Right atrium auricular region (tissue), 2 donors: ENCODE measurements around the gene VAPA. TPM values are rescaled to one million over a fixed set of nuclear protein-coding genes. Genes with fewer than 3 reads are reported as not detected.
A peak's percentile ranks its signal among the peaks of the same experiment; 100 is the strongest.

Experiments used
- DNase-seq: peaks from one replicate; pipeline ENCODE4 v3.0.0-alpha.2; 2019; ENCODE audit warnings: low spot score
- H3K27ac ChIP-seq, 2 donors: fragments of 200-600 bp; sonication (generic); 1 replicate in 1 of 2; 2 replicates in 1 of 2; pipeline ENCODE4 v1.5.1; 2016 to 2019
- H3K27me3 ChIP-seq, 2 donors: fragments of 200-600 bp; sonication (generic); one replicate each; pipeline versions ENCODE4 v1.5.1 to v1.6.0; 2017 to 2019
- H3K36me3 ChIP-seq: fragments of 200-600 bp; sonication (generic); one replicate; pipeline ENCODE4 v1.5.1; 2016
- H3K4me1 ChIP-seq, 2 donors: fragments of 200-600 bp; sonication (generic); one replicate each; pipeline versions ENCODE4 v1.5.1 to v1.6.0; 2017 to 2019
- H3K4me3 ChIP-seq, 2 donors: fragments of 200-600 bp; sonication (generic); 1 replicate in 1 of 2; 2 replicates in 1 of 2; pipeline ENCODE4 v1.5.1; 2017 to 2019; ENCODE audit warnings: mild to moderate bottlenecking in 1 of 2, moderate library complexity in 1 of 2
- H3K9me3 ChIP-seq, 2 donors: fragments of 200-600 bp; sonication (generic); one replicate each; pipeline ENCODE4 v1.5.1; 2019
- CTCF ChIP-seq, 2 donors: fragments of 200-600 bp; sonication (generic); IDR thresholded peaks; one replicate each; pipeline ENCODE4 v1.5.1; 2019; ENCODE audit warnings: antibody characterized with exemption in 2 of 2
- total RNA-seq, 2 donors: library from RNA; depleted of rRNA; stranded (reverse); fragments of >200 nt; gene quantifications; one replicate each; pipeline ENCODE4 v1.1.0, GENCODE V29; 2016

The VAPA gene
- total RNA-seq, 2 donors from 2014 or later, result 213 to 227 TPM

GRCh38 chr18:9916808-9917207 is 3.0 kb downstream of the VAPA start:
- H3K4me3 ChIP-seq, result no peak overlapping the region
- DNase-seq, result no peak

GRCh38 chr18:9918016-9918680 is 4.3 kb downstream of the VAPA start:
- H3K4me1 ChIP-seq, result peaks cover 0 to 74% of the 10 kb centered on the region in 2 donors
- no peaks in the 10 kb centered on the region for H3K9me3 ChIP-seq
- peak overlapping the region; percentile 23 to 29 for H3K27ac ChIP-seq
- H3K4me3 ChIP-seq, result no peak overlapping the region
- DNase-seq, result no peak
- TF ChIP-seq CTCF (IDR thresholded peaks at IDR 0.05), result no peak
- H3K27me3 ChIP-seq, result no peaks in the 10 kb centered on the region
- H3K36me3 ChIP-seq, result no peaks in the 10 kb centered on the region

More at GRCh38 chr18:9916808-9917207, 3.0 kb downstream of the VAPA start:
- H3K36me3 ChIP-seq, result no peaks in the 10 kb centered on the region
- H3K4me1 ChIP-seq, result peaks cover 0 to 66% of the 10 kb centered on the region in 2 donors
- no peaks in the 10 kb centered on the region for H3K9me3 ChIP-seq
- H3K27ac ChIP-seq, result peak overlapping the region in 1 of 2 donors; percentile 100
- TF ChIP-seq CTCF (IDR thresholded peaks at IDR 0.05), result no peak
- no peaks in the 10 kb centered on the region for H3K27me3 ChIP-seq

GRCh38 chr18:9919564-9920232 is 5.9 kb downstream of the VAPA start:
- H3K4me1 ChIP-seq, result peaks cover 0 to 88% of the 10 kb centered on the region in 2 donors

GRCh38 chr18:9922592-9923311 is 8.9 kb downstream of the VAPA start:
- Histone ChIP-seq H3K36me3 (no peaks in the 10 kb centered on the region), H3K9me3 (no peaks in the 10 kb centered on the region), H3K27me3 (no peaks in the 10 kb centered on the region), H3K4me1 (peaks cover 0 to 95% of the 10 kb centered on the region in 2 donors), H3K27ac (peak overlapping the region in 1 of 2 donors; percentile 28), H3K4me3 (no peak overlapping the region)
- no peak for TF ChIP-seq CTCF (IDR thresholded peaks at IDR 0.05)
- DNase-seq, result no peak

More at GRCh38 chr18:9919564-9920232, 5.9 kb downstream of the VAPA start:
- H3K4me3 ChIP-seq, result no peak overlapping the region
- H3K36me3 ChIP-seq, result no peaks in the 10 kb centered on the region
- no peaks in the 10 kb centered on the region for H3K27me3 ChIP-seq
- no peaks in the 10 kb centered on the region for H3K9me3 ChIP-seq
- no peak for TF ChIP-seq CTCF (IDR thresholded peaks at IDR 0.05)
- no peak overlapping the region for H3K27ac ChIP-seq
- DNase-seq, result no peak

- Histone ChIP-seq H3K4me1 (peaks cover 0 to 95% of the 10 kb centered on the region in 2 donors), H3K27ac (no peak overlapping the region), H3K4me3 (no peak overlapping the region), H3K27me3 (no peaks in the 10 kb centered on the region), H3K9me3 (no peaks in the 10 kb centered on the region), H3K36me3 (no peaks in the 10 kb centered on the region)
- no peak for DNase-seq
- no peak for TF ChIP-seq CTCF (IDR thresholded peaks at IDR 0.05)
Observed at GRCh38 chr18:9924371-9924943, 10.6 kb downstream of the VAPA start.
